Upper lobe of left lung (tissue), 6 donors: ENCODE measurements around the gene TAF3. TPM values are rescaled to one million over a fixed set of nuclear protein-coding genes. Genes with fewer than 3 reads are reported as not detected.

ENCODE experiments used
- ATAC-seq, 2 donors: fragments of 200-7000 bp; cut with Tn5 transposase; one replicate each; pipeline ENCODE4 v1.9.1; 2022; ENCODE audit warnings: mild to moderate bottlenecking in 2 of 2, moderate library complexity in 2 of 2; ENCODE audit not compliant: low FRiP score in 2 of 2
- DNase-seq, 2 donors: peaks; one replicate each; pipeline ENCODE4 v3.0.0-alpha.2; 2019 to 2020
- H3K27ac ChIP-seq, 4 donors: fragments of 200-600 bp; sonication (generic); one replicate each; pipeline ENCODE4 v1.5.1; 2016 to 2019
- H3K27me3 ChIP-seq, 4 donors: fragments of 200-600 bp; sonication (generic); one replicate each; pipeline ENCODE4 v1.5.1; 2017 to 2019
- H3K36me3 ChIP-seq, 4 donors: fragments of 200-600 bp; sonication (generic); one replicate each; pipeline ENCODE4 v1.5.1; 2016 to 2019
- H3K4me1 ChIP-seq, 4 donors: fragments of 200-600 bp; sonication (generic); one replicate each; pipeline ENCODE4 v1.5.1; 2018 to 2019
- H3K4me3 ChIP-seq, 4 donors: fragments of 200-600 bp; sonication (generic); one replicate each; pipeline ENCODE4 v1.5.1; 2017 to 2019; ENCODE audit warnings: mild to moderate bottlenecking in 2 of 4, moderate library complexity in 1 of 4
- H3K9me3 ChIP-seq, 4 donors: fragments of 200-600 bp; sonication (generic); one replicate each; pipeline ENCODE4 v1.5.1; 2018 to 2019
- CTCF ChIP-seq, 6 experiments: fragments of 450-650 bp in 4 of 6; fragments of 200-600 bp in 2 of 6; sonication (generic) in 2 of 6; IDR thresholded peaks; one replicate each; pipeline ENCODE4 v1.5.1; 2016 to 2019; ENCODE audit warnings: antibody characterized with exemption in 6 of 6
- EP300 ChIP-seq, 4 donors: sonication (generic); formaldehyde crosslinking; IDR thresholded peaks; one replicate each; pipeline ENCODE4 v1.5.1; 2017; ENCODE audit warnings: antibody characterized with exemption in 4 of 4, control low read depth in 2 of 4
- POLR2A ChIP-seq, 4 donors: fragments of 450-650 bp; IDR thresholded peaks; one replicate each; pipeline ENCODE4 v1.5.1; 2016 to 2017; ENCODE audit warnings: antibody characterized with exemption in 4 of 4, mild to moderate bottlenecking in 2 of 4
- POLR2AphosphoS5 ChIP-seq, 2 donors: sonication (generic); formaldehyde crosslinking; IDR thresholded peaks; one replicate each; pipeline ENCODE4 v1.5.1; 2017; ENCODE audit warnings: antibody characterized with exemption in 2 of 2
- WGBS, 2 donors: methylation state at CpG; one replicate each; pipeline ENCODE4 v1.1.5; 2017 to 2018; 5-methylcytosine and 5-hydroxymethylcytosine counted together
- total RNA-seq, 6 donors: library from RNA; depleted of rRNA in 4 of 6; stranded (reverse); fragments of >200 nt in 4 of 6; gene quantifications; one replicate each; pipeline versions ENCODE4 v1.1.0 to v1.2.1, GENCODE V29; 2016 to 2021
- donor health status: DM: no; HTN: no; CAD: no; lungs with moderate emphysema.
- donor health status: DM: no; HTN: yes; CAD: no; lungs with severe emphysema.

TAF3 gene
- total RNA-seq, 6 donors from 2014 or later, result 6.8 to 16.8 (median 10.1) TPM

- H3K9me3 ChIP-seq, result no peaks in the 10 kb centered on the region
- no peaks in the 10 kb centered on the region for H3K27me3 ChIP-seq
- peak in 1 of 2 donors; percentile 39 for ATAC-seq
- no peak for TF ChIP-seq POLR2A (IDR thresholded peaks at IDR 0.05)
- TF ChIP-seq EP300 (IDR thresholded peaks at IDR 0.05), result no peak
- DNase-seq, result no peak
- peaks cover 2 to 18% (median 10%) of the 10 kb centered on the region in 4 donors for H3K4me1 ChIP-seq
- H3K36me3 ChIP-seq, result peaks cover 35 to 60% (median 52%) of the 10 kb centered on the region in 4 donors
- no peak overlapping the region for H3K4me3 ChIP-seq
- no peak overlapping the region for H3K27ac ChIP-seq
- 64 to 65% methylated on average over 6 of the region's 6 CpGs for WGBS, 2 donors
Measured at GRCh38 chr10:7797582-7797981, 20.7 kb upstream of the TAF3 start.

- Histone ChIP-seq H3K36me3 (peaks cover 45 to 97% (median 79%) of the 10 kb centered on the region in 4 donors), H3K4me3 (no peak overlapping the region), H3K27me3 (no peaks in the 10 kb centered on the region), H3K9me3 (no peaks in the 10 kb centered on the region), H3K4me1 (peaks cover 0 to 5% (median 0%) of the 10 kb centered on the region in 4 donors), H3K27ac (no peak overlapping the region)
- DNase-seq (no peak), ATAC-seq (no peak)
- WGBS, 2 donors, result 91 to 95% methylated on average over 4 of the region's 4 CpGs
- TF ChIP-seq EP300 (IDR thresholded peaks at IDR 0.05) (no peak), CTCF (IDR thresholded peaks at IDR 0.05) (no peak), POLR2A (IDR thresholded peaks at IDR 0.05) (no peak), POLR2AphosphoS5 (IDR thresholded peaks at IDR 0.05) (no peak)
Measured at GRCh38 chr10:7802606-7803005, 15.7 kb upstream of the TAF3 start.

GRCh38 chr10:7804216-7804615, 14.1 kb upstream of the TAF3 start:
- Histone ChIP-seq H3K36me3 (peaks cover 36 to 97% (median 73%) of the 10 kb centered on the region in 4 donors), H3K9me3 (no peaks in the 10 kb centered on the region), H3K27ac (no peak overlapping the region), H3K27me3 (no peaks in the 10 kb centered on the region), H3K4me1 (peaks cover 0 to 5% (median 0%) of the 10 kb centered on the region in 4 donors), H3K4me3 (no peak overlapping the region)
- no peak for TF ChIP-seq EP300 (IDR thresholded peaks at IDR 0.05)
- no peak for TF ChIP-seq CTCF (IDR thresholded peaks at IDR 0.05)
- TF ChIP-seq POLR2A (IDR thresholded peaks at IDR 0.05), result no peak
- TF ChIP-seq POLR2AphosphoS5 (IDR thresholded peaks at IDR 0.05), result no peak
- 94 to 97% methylated on average over 6 of the region's 6 CpGs for WGBS, 2 donors
- no peak for DNase-seq
- no peak for ATAC-seq

- H3K36me3 ChIP-seq, result peaks cover 31 to 91% (median 68%) of the 10 kb centered on the region in 4 donors
- H3K9me3 ChIP-seq, result no peaks in the 10 kb centered on the region
- WGBS, 2 donors, result 34 to 43% methylated on average over 2 of the region's 2 CpGs
- no peak for ATAC-seq
- H3K27ac ChIP-seq, result no peak overlapping the region
- H3K4me3 ChIP-seq, result no peak overlapping the region
- no peak for DNase-seq
- H3K4me1 ChIP-seq, result peaks cover 0 to 5% (median 0%) of the 10 kb centered on the region in 4 donors
- TF ChIP-seq POLR2A (IDR thresholded peaks at IDR 0.05) (no peak), CTCF (IDR thresholded peaks at IDR 0.05) (no peak), EP300 (IDR thresholded peaks at IDR 0.05) (no peak), POLR2AphosphoS5 (IDR thresholded peaks at IDR 0.05) (no peak)
- no peaks in the 10 kb centered on the region for H3K27me3 ChIP-seq
Measured at GRCh38 chr10:7804741-7805140, 13.6 kb upstream of the TAF3 start.

GRCh38 chr10:7808686-7809267, 9.5 kb upstream of the TAF3 start:
- H3K27me3 ChIP-seq, result no peaks in the 10 kb centered on the region
- H3K36me3 ChIP-seq, result peaks cover 6 to 51% (median 30%) of the 10 kb centered on the region in 4 donors
- 61 to 77% methylated on average over 4 of the region's 4 CpGs for WGBS, 2 donors
- no peak overlapping the region for H3K27ac ChIP-seq
- no peak overlapping the region for H3K4me3 ChIP-seq
- peaks cover 0 to 5% (median 0%) of the 10 kb centered on the region in 4 donors for H3K4me1 ChIP-seq
- H3K9me3 ChIP-seq, result no peaks in the 10 kb centered on the region
- TF ChIP-seq POLR2A (IDR thresholded peaks at IDR 0.05) (no peak), EP300 (IDR thresholded peaks at IDR 0.05) (no peak), POLR2AphosphoS5 (IDR thresholded peaks at IDR 0.05) (no peak), CTCF (IDR thresholded peaks at IDR 0.05) (no peak)
- DNase-seq, result no peak
- ATAC-seq, result no peak
